Femur (tissue), 1 donor: ENCODE measurements around the gene BBS12.

Source experiments
- DNase-seq: peaks from one replicate; pipeline ENCODE4 v3.0.0-alpha.2; 2017

BBS12 gene

DNA sequence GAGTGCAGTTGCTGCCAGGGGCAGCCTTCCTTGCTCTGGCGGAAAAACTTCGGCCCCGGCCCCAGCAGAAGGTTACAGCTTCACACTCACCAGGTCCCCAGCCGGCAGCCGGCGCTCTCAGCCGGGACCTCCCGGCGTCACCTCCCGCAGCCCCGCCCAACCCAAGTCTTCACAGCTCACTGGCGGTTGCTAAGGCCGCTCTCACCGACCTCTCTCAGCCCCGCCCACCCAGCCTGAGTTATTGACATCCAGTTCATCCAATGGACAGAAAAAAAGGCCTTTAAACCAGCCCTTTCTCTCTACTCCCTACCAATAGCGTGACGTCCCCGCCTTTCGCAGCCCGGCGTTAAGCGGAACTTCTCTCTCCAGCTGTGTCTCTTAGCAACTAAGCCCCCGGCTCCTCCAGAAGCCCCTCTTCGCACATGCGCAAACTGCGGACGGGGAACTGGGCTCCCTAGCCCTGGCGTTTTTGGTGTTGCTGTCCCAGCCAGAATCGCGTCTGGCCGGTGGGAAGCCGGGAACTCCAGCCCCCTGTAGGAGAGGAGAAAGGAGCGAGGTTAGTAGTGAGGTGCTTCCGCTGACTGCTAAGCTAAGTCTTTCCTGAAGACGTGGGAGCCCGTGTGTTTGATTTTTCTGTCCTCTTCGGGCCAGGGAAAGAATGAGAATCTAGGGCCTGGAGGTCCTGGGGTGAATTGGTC, at the start of gene BBS12:
TSS of gene BBS12 (plus strand) at position 376 of the 698 bp plus-strand sequence. CDS start 9,189 bp downstream, outside the sequence.
- DNase-seq: peak; percentile 100

- no peak for DNase-seq
Measured at GRCh38 chr4:122686691-122687090, 45.8 kb upstream of the BBS12 start.

GRCh38 chr4:122687531-122688061, 44.9 kb upstream of the BBS12 start:
- no peak for DNase-seq

DNA sequence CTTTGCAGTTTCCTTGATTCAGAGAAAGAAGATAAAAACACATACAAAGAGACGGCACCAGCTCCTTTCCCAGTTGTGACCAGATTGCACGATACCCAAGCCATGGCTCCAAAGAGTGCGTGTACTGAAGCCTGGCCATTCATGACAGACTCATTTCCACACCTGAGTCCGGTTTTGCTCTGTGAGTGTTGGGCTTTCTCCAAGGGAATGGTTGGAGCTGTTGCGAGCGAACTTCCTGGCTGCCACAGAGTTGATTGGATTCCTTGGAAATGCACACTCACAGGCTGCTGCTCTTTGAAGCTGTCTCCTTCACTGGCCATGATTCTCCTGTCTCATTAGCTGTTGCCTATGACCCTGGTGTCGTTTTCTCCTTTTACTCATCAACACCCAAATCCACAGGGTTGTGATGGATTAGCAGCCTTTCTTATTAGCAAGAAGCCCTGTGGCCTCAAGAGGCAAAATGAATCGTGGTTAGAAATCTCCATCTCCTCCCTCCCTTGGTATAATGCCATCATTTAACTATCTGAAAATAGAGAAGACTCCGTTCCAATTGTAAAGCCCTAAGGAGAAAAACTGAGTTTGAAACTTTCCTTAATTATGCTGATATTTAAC, 43.9 kb upstream of the BBS12 start:
- DNase-seq: peak; percentile 35

DNA sequence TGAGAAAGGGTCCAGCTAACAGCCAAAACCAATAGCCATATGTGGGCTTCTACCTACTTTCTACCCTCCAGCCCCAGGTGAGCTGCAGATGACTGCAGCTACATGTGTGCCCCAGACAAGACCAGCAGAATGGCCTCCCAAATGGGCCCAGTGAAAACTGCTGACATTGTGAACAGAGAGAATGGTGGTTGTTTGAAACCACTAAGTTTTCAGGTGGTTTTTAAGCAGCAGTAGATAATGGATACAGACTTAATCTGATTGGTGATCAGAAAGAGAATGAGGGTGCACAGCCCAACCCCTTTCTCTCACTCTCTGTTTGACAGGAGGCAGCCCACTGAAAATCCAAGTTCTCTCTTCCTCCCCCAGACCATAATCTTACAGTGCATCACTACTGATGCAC, 42.5 kb upstream of the BBS12 start:
- no peak for DNase-seq

- DNase-seq: no peak
Measured at GRCh38 chr4:122691988-122692387, 40.5 kb upstream of the BBS12 start.

- no peak for DNase-seq
Measured at GRCh38 chr4:122692641-122693520, 39.6 kb upstream of the BBS12 start.

GRCh38 chr4:122695226-122695625, 37.3 kb upstream of the BBS12 start:
- no peak for DNase-seq

DNA sequence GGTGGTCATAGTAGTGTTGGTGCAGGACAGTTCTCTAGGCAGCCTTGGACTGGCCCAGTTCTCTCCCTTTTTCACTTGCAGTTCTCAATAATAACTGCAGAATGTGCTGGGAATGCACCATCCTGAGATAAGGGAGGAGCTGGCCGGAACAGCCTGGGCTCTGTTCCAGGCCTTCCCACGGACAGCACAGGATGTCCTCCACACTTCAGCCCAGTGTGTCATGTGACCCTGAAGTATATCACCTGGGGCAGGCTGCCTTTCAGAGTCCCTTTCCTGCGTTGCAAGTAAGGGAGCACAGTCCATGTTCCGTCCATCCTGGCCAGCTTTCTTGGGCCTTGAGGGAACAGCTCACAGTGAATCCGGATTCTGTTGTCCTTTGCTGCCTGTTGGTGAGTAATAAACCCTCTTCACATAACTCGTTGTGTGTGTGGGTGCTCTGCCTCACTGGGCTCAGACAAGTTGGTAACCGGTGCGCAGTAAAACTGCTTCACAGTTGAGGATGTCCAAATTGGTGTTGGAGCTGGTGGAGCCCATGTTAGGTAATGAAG, 32.3 kb upstream of the BBS12 start:
- no peak for DNase-seq

- no peak for DNase-seq
Measured at GRCh38 chr4:122701061-122701460, 31.4 kb upstream of the BBS12 start.

DNA sequence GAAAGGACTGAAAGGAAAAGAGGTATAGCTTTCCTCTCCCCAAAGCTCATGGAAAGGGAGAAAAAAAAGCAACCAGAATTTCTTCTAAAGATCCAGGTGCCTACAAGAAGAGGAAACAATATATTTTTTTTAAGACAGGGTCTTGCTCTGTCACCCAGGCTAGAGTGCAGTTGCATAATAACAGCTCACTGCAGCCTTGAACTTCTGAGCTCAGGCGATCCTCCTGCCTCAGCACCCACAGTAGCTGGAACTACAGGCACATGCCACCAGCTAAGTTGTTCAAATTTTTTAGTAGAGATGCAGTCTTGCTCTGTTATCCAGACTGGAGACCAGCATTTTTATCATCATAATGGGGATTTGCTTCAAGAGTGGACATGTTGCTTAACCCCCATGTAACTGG, 30.5 kb upstream of the BBS12 start:
- DNase-seq: no peak

DNA sequence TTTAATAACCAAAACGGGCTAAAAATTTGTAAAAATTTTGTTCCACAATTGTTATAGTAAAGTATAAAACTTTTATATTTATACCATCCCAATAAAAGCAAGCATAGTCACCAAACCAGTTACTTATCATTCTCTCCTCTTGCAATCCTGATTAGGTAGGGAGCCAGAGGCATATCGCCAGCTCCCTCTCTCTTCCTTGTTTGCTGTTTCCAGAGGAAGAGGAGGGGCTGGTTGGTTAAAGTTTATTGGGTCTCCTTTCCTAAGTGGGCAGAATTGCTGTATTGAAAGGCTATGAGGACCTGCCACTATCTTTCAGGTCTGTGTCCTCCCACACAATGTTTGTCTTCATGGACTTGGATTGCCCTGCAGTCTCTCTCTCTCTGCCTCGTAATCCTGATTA, 29.6 kb upstream of the BBS12 start:
- no peak for DNase-seq

GRCh38 chr4:122703868-122704267, 28.6 kb upstream of the BBS12 start:
- no peak for DNase-seq

GRCh38 chr4:122705009-122705408, 27.5 kb upstream of the BBS12 start:
- no peak for DNase-seq

- no peak for DNase-seq
Measured at GRCh38 chr4:122705547-122706117, 26.9 kb upstream of the BBS12 start.

DNA sequence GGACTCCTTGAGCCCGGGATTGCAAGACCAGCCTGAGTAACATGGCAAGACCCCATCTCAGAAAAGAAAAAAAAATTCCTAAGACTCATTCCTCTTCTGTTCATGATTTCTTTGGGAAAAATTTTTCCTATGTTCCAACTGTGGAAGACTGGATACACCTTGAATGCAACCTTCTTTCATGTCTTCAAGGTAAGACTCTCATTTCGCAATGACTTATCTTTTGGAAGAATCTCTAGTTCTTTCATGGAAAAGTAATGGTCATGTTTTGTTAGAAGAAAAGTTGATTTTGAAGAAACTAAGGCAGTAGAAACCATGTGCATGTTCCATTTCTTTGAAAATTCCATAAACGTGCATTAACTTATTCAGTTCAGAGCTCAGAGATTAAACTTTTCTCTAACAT, 26.0 kb upstream of the BBS12 start:
- no peak for DNase-seq

DNA sequence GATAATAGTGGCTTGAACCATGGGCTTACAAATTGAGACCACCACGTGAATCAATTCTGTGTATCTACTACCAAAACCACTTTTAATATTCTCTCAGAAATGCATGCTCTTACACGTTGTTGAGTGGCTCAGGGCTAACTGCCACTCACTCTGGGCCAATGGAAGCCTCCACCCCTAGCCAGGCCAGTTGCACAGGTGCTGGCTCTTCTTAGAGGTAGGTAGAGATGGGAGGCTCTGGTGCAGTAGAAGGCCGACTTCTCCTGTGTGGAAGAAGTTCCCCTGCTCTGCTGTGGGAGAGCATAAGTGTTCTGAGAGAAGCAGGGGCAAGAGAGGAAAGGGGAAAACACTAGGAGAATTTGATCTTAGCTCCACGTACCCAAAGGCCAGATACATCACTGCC, 25.0 kb upstream of the BBS12 start:
- DNase-seq: no peak

DNA sequence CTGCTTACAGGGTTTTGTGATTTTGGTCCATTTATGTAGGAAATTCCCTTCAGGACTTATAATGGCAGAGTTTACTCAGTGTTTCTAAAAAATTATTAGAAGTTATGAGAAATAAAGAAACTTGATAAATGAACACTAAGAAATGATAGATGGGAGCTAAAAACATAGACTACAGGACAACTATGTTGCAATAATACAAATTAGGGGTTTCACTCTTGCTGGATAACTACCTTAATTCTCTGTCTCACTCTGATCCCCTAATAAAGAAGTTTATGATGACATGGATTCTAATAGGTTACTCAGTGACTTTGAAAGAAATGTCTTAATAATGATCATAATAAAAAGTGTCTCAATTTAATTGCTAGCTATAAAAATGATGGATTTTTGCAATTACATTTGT, 23.3 kb upstream of the BBS12 start:
- DNase-seq: no peak

DNA sequence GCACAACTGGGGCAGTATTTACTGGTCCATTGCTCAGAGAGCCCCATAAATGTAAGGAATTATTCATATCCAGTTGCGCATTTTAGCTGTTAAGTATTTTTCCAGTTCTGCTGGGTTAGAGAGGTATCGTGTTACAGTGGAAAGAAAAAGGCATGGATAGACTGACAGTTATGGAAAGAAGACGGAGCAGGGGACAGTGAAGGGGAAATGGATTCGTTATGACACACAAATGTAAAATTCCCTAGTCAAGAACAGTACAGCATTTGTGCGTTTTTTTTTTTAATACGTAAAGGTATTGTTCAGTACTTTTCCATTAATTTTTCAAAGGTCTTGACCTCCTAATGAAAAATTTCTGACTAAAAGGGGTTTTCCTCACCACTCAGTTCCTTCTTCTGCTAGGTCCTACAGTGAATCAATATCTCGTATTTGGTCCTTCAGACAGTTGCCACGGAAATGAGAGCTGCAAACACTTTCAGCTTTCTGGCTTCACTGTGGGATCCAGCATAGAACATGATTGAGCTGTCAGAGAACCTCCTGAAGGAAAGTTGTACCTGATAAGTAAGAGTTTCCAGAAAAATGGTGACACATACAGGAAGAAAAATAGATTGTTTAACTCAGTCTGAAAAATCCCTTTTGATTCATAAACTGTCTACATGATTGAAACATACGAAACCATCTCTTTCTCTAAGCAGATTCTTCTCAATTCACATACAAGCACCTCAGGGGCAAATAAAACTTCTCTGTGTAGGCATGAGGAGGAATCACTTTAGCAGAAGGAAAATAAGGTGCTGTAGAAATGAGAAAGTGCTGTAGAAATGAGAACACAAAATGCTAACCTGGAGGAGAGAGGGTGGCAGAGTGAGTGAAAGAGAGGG, 21.8 kb upstream of the BBS12 start:
- no peak for DNase-seq

GRCh38 chr4:122711919-122712318, 20.6 kb upstream of the BBS12 start:
- DNase-seq: no peak

DNA sequence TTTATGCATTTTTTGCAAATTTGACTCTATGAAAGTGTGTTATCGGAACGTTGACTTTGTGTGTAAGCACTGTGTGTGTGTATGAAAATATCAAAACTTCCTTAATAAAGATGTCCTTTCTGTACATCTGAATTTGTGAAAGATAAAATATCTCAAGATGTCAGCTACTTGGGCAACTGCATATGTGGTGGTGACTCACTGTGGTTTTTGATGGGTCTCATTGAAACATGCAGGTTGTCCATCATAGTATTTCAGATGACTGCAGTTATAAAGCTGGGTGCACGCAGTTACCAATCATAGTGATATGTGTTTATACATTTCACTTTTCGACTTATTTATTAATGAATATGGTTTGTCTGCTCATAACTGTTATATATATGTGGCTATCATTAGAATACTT, 19.7 kb upstream of the BBS12 start:
- no peak for DNase-seq

GRCh38 chr4:122715221-122715620, 17.3 kb upstream of the BBS12 start:
- DNase-seq: no peak
